B cell (primary cell): ENCODE results near the gene DFFB. TPM values are rescaled to one million over a fixed set of nuclear protein-coding genes. Genes with fewer than 3 reads are reported as not detected.

ENCODE experiments used
- ATAC-seq: fragments of 200-7000 bp; cut with Tn5 transposase; one replicate; pipeline ENCODE4 v1.10.0; 2021; ENCODE audit warnings: low read depth, mild to moderate bottlenecking, moderate number of reproducible peaks, moderate library complexity
- CTCF ChIA-PET: fragments of 350-600 bp; sonication (Branson Sonifier 250); formaldehyde crosslinking; loops from one replicate; lab custom pipeline; 2021; ENCODE audit warnings: antibody characterized with exemption, inconsistent platforms; lab: Charles Lee
- POLR2A ChIA-PET: fragments of 350-600 bp; sonication (Branson Sonifier 250); formaldehyde crosslinking; loops from one replicate; lab custom pipeline; 2021; ENCODE audit warnings: antibody characterized with exemption; lab: Charles Lee
- DNase-seq: peaks from one replicate; pipeline ENCODE4 v3.0.0; 2013
- H2AFZ ChIP-seq: 2 replicates; pipeline ENCODE4 v1.6.1; 2012; ENCODE audit warnings: mild to moderate bottlenecking, low read depth, low read length; ENCODE audit not compliant: insufficient read depth, poor library complexity, severe bottlenecking
- H3K27ac ChIP-seq, 2 donors: 1 replicate in 1 of 2; 2 replicates in 1 of 2; pipeline ENCODE4 v1.5.1; 2012 to 2013; ENCODE audit warnings: low read length in 2 of 2, mild to moderate bottlenecking in 2 of 2, moderate library complexity in 1 of 2
- H3K27me3 ChIP-seq, 4 experiments: fragments of 200-600 bp in 1 of 4; sonication (generic) in 1 of 4; replicated peaks in 1 of 4; 1 replicate in 2 of 4; 2 replicates in 2 of 4; pipeline versions ENCODE4 v1.6.1 to v1.7.0; 2013 to 2016; ENCODE audit warnings: low read length in 3 of 4, mild to moderate bottlenecking in 2 of 4, mixed read lengths in 1 of 4, moderate library complexity in 1 of 4; ENCODE audit not compliant: insufficient read depth in 4 of 4, control insufficient read depth in 3 of 4; ENCODE audit errors: control extremely low read depth in 1 of 4
- H3K36me3 ChIP-seq, 2 experiments: replicated peaks in 1 of 2; 1 replicate in 1 of 2; 2 replicates in 1 of 2; pipeline versions ENCODE4 v1.6.1 to v1.7.1; 2013; ENCODE audit warnings: low read length in 1 of 2; ENCODE audit not compliant: insufficient read depth in 2 of 2, control insufficient read depth in 1 of 2; ENCODE audit errors: control extremely low read depth in 1 of 2, extremely low read depth in 1 of 2
- H3K4me1 ChIP-seq, 2 donors: fragments of 200-600 bp in 1 of 2; sonication (generic) in 1 of 2; 1 replicate in 1 of 2; 2 replicates in 1 of 2; pipeline versions ENCODE4 v1.5.1 to v1.6.1; 2013 to 2017; ENCODE audit warnings: low read length in 2 of 2; ENCODE audit not compliant: control insufficient read depth in 2 of 2, insufficient read depth in 2 of 2
- H3K4me2 ChIP-seq: replicated peaks from 2 replicates; pipeline ENCODE3; 2012; ENCODE audit warnings: mild to moderate bottlenecking, low read depth, low read length; ENCODE audit not compliant: poor library complexity, severe bottlenecking
- H3K4me3 ChIP-seq, 5 experiments: fragments of 200-600 bp in 1 of 5; sonication (generic) in 1 of 5; 1 replicate in 3 of 5; 2 replicates in 2 of 5; pipeline versions ENCODE4 v1.5.1 to v1.7.0; 2011 to 2016; ENCODE audit warnings: low read length in 4 of 5, mild to moderate bottlenecking in 4 of 5, low read depth in 2 of 5, control low read depth in 1 of 5, moderate library complexity in 1 of 5; ENCODE audit not compliant: insufficient read depth in 1 of 5; ENCODE audit errors: control extremely low read depth in 1 of 5, extremely low read depth in 1 of 5
- H3K79me2 ChIP-seq: fragments of 200-600 bp; sonication (generic); one replicate; pipeline ENCODE4 v1.6.0; 2016; ENCODE audit warnings: low read length; ENCODE audit not compliant: control insufficient read depth, insufficient read depth
- H3K9ac ChIP-seq: fragments of 200-600 bp; sonication (generic); 2 replicates; pipeline ENCODE4 v1.6.1; 2017; ENCODE audit warnings: mild to moderate bottlenecking, low read length, moderate library complexity
- H3K9me3 ChIP-seq, 3 donors: one replicate each; pipeline versions ENCODE4 v1.6.1 to v1.7.1; 2013; ENCODE audit warnings: low read length in 2 of 3; ENCODE audit not compliant: control insufficient read depth in 2 of 3, insufficient read depth in 1 of 3; ENCODE audit errors: control extremely low read depth in 1 of 3
- H4K20me1 ChIP-seq: 2 replicates; pipeline ENCODE4 v1.6.0; 2012; ENCODE audit warnings: mild to moderate bottlenecking, low read length; ENCODE audit not compliant: insufficient read depth, control insufficient read depth, poor library complexity, severe bottlenecking
- H3K27ac Mint-ChIP-seq: one replicate; pipeline ENCODE4 v1.8.0; 2021; ENCODE audit warnings: mixed read lengths
- H3K27me3 Mint-ChIP-seq: one replicate; pipeline ENCODE4 v1.8.0; 2021; ENCODE audit warnings: mixed read lengths
- H3K4me1 Mint-ChIP-seq: one replicate; pipeline ENCODE4 v1.8.0; 2021; ENCODE audit warnings: mixed read lengths
- H3K4me3 Mint-ChIP-seq: one replicate; pipeline ENCODE4 v1.8.0; 2021; ENCODE audit warnings: mixed read lengths
- H3K9me3 Mint-ChIP-seq: one replicate; pipeline ENCODE4 v1.8.0; 2022; ENCODE audit warnings: mixed read lengths; ENCODE audit not compliant: insufficient read depth
- CTCF ChIP-seq: fragments of 200-600 bp; IDR thresholded peaks from one replicate; pipeline ENCODE4 v1.8.0; 2022; ENCODE audit warnings: antibody characterized with exemption, mild to moderate bottlenecking
- EZH2 ChIP-seq: IDR thresholded peaks from 2 replicates; pipeline ENCODE4 v1.6.1; 2012; ENCODE audit warnings: borderline replicate concordance, low read depth, mild to moderate bottlenecking, moderate library complexity, low read length; ENCODE audit not compliant: insufficient read depth, poor library complexity, severe bottlenecking
- WGBS: methylation state at CpG from one replicate; pipeline ENCODE4 v1.1.5; 2013; ENCODE audit warnings: missing lambda C conversion rate; ENCODE audit not compliant: insufficient coverage; 5-methylcytosine and 5-hydroxymethylcytosine counted together
- intact Hi-C: fragments of 100-400 bp; cut with micrococcal nuclease; formaldehyde crosslinking; loops from one replicate; pipeline ENCODE4 v1.10.0; 2022
- polyA plus RNA-seq: library from polyadenylated mRNA; depleted of rRNA; stranded (reverse); fragments of >200 nt; gene quantifications from 2 replicates; pipeline ENCODE4 v1.2.3, GENCODE V29; 2012
- total RNA-seq, 2 donors: library from RNA; stranded (reverse); fragments of 120-200 nt in 1 of 2; gene quantifications; 1 replicate in 1 of 2; 2 replicates in 1 of 2; pipeline versions ENCODE4 v1.2.3 to v1.2.4, GENCODE V29; 2013 to 2022

The DFFB gene
- total and polyA plus RNA-seq, 2 donors (not counting 1 experiment from before 2014, with no cell fraction given) = 14.0 to 17.4 TPM

- peaks cover 25% of the 10 kb centered on the region for H3K4me1 Mint-ChIP-seq
- Histone ChIP-seq H3K4me1 (peaks cover 4 to 23% of the 10 kb centered on the region in 2 donors), H3K9me3 (no peaks in the 10 kb centered on the region), H3K27ac (no peak overlapping the region), H3K4me3 (no peak overlapping the region), H3K4me2 (no peak overlapping the region), H4K20me1 (no peaks in the 10 kb centered on the region), H3K79me2 (no peaks in the 10 kb centered on the region), H3K9ac (no peak overlapping the region), H2AFZ (no peak overlapping the region), H3K36me3 (no peaks in the 10 kb centered on the region), H3K27me3 (peaks cover 0 to 15% (median 0%) of the 10 kb centered on the region in 4 experiments)
- H3K4me3 Mint-ChIP-seq = no peak overlapping the region
- POLR2A ChIA-PET = no interaction called here
- peaks cover 6% of the 10 kb centered on the region for H3K27me3 Mint-ChIP-seq
- TF ChIP-seq CTCF (no peak), EZH2 (no peak)
- WGBS = 93% methylated on average over 37 of the region's 38 CpGs
- CTCF ChIA-PET = interaction anchor here (0.9 to 2.5 kb wide), 11 partner anchors 10 to 915 kb away, joined by 3 to 31 read pairs (median 5); no protein-coding TSS in a partner anchor
- DNase-seq = no peak
- H3K27ac Mint-ChIP-seq = no peak overlapping the region
- intact Hi-C loops = loop anchor here (2.0 kb wide), 1 partner anchor 175 kb away; no protein-coding TSS in a partner anchor
- no peaks in the 10 kb centered on the region for H3K9me3 Mint-ChIP-seq
- no peak for ATAC-seq
Observed at GRCh38 chr1:3911981-3912808, 54.9 kb downstream of the DFFB start.
